NCI-H460 (cell line): ENCODE results near the gene ACE. TPM values are rescaled to one million over a fixed set of nuclear protein-coding genes. Genes with fewer than 3 reads are reported as not detected.

ENCODE experiments used
- DNase-seq: peaks from one replicate; pipeline ENCODE4 v3.0.0-alpha.2; 2016; ENCODE audit warnings: low read depth; ENCODE audit errors: extremely low read depth
- total RNA-seq: library from RNA; depleted of rRNA; stranded (reverse); fragments of >200 nt; shearing (Covaris generic); gene quantifications from 2 replicates; pipeline ENCODE4 v1.2.3, GENCODE V29; 2014

ACE gene
- total RNA-seq, 1 experiment from 2014 or later, result 0.22 TPM

DNA sequence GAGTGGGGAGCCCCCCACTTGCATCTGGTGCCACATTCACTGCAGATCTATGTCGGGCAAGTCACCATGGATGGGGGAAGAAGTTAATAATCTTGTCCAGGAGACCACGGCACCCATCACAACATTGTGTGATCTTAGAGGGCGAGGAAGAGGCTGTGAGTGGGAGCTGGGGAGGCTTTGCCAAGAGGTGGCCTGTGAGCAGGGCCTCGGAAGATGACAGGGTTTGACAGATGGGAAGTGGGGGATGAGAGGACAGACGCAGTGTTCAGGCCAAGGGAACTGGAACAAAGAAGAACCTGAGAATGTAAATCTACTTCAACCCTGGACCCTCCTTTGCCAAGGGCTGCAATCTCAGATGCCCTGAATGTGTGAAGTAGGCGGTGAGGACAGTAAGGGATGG lies 12.4 kb downstream of the ACE start:
- DNase-seq, result no peak

DNA sequence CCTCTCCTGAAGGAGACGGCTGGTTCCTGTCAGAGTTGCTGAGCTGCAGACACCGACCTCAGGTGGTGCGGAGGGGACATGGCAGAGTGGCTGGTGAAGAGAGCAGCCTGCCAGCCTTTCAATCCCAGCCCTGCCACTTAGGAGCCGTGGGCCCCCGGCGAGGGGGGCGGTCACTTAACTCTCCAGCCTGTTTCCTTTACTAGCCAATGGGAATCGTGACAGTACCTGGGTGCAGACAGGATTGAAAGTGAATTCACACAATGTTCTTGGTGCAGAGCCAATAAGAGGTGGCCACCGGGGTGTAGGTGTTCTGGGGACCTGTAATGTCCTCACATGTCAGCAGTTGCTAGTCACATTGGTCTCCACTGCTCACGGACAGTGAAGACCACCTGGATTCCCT lies 13.5 kb downstream of the ACE start:
- no peak for DNase-seq

DNA sequence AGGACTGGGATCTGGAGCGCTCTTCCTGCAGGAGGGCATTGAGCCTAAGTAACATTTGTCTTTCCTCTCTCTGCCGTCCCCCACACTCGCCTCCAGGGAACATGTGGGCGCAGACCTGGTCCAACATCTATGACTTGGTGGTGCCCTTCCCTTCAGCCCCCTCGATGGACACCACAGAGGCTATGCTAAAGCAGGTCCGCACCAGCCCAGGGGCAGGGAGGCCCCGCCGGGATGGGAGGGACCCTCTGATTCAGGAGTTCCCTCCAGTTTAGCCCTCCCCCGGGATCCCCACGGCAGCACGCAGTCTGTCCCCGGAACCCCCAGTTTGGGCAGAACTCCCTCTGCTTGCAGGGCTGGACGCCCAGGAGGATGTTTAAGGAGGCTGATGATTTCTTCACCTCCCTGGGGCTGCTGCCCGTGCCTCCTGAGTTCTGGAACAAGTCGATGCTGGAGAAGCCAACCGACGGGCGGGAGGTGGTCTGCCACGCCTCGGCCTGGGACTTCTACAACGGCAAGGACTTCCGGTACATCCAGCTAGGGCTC lies 14.1 kb downstream of the ACE start:
- no peak for DNase-seq

DNA sequence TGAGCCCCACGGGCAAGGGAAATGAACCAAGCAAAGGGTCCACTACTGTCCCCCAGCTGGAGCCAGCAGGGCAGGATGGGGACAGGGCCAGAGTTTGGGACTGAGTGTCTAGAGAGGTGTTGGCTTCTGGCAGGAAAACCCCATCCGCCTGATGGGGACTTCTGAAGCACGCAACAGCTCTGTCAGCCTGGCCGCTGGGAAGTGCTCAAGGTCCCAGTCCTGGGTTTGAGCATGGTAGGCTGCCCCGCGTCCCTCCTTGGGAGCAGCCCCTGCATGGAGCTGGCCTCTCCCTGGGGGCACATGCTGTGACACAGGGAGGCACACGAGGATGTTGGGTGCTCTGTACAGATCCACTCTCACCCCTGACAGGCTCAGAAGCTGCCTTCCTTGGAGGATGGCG lies 14.6 kb downstream of the ACE start:
- no peak for DNase-seq

- no peak for DNase-seq
These were observed 15.2 kb downstream of the ACE start for GRCh38 chr17:63491977-63492618.

- no peak for DNase-seq
These were observed 16.1 kb downstream of the ACE start for GRCh38 chr17:63492940-63493339.

DNA sequence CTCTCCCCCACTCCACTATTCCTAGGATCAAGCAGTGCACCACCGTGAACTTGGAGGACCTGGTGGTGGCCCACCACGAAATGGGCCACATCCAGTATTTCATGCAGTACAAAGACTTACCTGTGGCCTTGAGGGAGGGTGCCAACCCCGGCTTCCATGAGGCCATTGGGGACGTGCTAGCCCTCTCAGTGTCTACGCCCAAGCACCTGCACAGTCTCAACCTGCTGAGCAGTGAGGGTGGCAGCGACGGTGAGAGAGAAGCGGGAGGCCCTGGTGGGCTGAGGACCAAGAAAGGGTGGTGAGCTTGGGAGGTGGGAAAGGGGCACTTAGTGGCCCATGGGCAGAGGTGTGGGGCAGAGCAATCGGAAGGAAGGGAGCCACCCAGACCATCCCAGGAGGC lies 16.6 kb downstream of the ACE start:
- DNase-seq, result no peak

DNA sequence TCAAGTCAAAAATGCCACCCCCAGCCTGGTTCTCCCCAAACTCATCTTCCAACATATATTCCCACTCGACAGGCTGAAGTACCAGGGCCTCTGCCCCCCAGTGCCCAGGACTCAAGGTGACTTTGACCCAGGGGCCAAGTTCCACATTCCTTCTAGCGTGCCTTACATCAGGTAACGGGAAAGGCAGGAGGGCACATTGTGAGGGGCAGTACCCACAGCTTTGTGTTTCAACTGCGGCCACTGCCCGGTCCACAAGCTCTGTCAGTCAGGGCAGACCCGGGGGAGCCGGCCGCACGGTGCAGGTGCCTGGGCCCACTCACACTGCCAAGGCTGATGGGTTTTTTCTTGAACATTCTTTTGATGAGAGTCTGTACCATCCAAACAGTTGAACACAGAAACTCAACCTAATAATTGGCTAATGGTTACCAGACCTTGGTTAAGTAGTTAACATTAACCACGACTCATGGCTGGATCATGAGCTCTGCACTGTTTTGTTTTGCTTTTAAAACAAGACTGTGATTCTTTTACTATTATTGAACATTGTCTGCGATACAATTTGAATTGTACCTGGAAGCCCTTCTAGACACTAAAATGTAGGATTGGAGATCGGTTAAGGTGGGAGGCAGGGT lies 17.6 kb downstream of the ACE start:
- DNase-seq, result no peak

GRCh38 chr17:63495491-63495890 lies 18.6 kb downstream of the ACE start:
- DNase-seq, result no peak

- DNase-seq, result no peak
These were observed 19.3 kb downstream of the ACE start for GRCh38 chr17:63496177-63496576.

DNA sequence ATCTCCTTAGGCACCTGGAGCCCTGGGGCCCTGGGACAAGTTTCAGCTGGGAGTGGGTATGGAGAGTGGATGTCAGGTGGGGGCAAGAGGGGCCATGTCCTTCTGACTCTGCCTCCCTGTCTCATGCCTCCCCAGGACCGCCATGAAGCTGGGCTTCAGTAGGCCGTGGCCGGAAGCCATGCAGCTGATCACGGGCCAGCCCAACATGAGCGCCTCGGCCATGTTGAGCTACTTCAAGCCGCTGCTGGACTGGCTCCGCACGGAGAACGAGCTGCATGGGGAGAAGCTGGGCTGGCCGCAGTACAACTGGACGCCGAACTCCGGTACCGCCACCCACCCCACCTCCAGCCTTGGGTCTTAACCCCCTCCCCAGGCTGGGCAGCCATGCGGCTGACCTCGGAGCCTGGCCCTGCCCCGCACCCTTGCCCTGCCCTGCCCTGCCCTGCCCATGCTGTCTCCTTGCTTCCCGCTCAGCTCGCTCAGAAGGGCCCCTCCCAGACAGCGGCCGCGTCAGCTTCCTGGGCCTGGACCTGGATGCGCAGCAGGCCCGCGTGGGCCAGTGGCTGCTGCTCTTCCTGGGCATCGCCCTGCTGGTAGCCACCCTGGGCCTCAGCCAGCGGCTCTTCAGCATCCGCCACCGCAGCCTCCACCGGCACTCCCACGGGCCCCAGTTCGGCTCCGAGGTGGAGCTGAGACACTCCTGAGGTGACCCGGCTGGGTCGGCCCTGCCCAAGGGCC lies 20.0 kb downstream of the ACE start:
- DNase-seq, result no peak

DNA sequence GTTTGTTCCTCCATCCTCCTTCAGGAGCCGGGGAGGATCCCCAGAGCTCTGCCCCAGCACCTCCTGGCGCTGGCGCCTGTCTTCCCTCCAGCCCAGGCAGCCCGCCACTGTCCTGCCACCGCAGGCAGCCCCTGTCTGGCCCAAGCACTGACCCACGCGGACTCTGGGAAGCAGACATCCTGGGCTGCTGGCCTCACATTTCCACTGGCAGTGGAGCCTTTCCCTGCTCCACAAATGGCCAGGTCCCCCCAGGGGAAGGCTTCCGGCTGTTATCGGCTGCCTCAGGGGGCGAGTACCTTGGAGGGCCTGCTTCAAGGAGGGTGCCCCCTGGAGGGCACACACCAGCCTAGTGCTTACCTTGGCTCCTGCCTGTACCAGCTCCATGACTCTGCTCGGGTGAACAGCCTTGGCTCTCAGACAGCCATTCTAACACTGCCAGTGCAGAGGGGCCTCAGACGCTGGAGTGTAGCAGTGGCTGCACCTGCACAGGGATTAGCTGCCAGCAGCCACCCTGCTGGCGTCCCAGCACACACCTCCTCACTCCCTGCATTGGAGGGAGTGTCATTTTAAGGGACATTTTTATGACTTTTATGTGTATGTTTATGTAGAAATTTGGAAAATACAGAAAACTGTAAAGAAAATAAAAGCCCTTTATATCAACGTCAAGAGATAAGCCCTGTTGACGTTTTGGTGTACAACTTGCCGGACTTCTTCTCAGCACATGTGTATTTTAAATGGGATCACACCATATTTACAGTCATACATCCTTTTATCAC lies 21.0 kb downstream of the ACE start:
- DNase-seq, result no peak

GRCh38 chr17:63498626-63499195 lies 21.9 kb downstream of the ACE start:
- DNase-seq, result no peak

DNA sequence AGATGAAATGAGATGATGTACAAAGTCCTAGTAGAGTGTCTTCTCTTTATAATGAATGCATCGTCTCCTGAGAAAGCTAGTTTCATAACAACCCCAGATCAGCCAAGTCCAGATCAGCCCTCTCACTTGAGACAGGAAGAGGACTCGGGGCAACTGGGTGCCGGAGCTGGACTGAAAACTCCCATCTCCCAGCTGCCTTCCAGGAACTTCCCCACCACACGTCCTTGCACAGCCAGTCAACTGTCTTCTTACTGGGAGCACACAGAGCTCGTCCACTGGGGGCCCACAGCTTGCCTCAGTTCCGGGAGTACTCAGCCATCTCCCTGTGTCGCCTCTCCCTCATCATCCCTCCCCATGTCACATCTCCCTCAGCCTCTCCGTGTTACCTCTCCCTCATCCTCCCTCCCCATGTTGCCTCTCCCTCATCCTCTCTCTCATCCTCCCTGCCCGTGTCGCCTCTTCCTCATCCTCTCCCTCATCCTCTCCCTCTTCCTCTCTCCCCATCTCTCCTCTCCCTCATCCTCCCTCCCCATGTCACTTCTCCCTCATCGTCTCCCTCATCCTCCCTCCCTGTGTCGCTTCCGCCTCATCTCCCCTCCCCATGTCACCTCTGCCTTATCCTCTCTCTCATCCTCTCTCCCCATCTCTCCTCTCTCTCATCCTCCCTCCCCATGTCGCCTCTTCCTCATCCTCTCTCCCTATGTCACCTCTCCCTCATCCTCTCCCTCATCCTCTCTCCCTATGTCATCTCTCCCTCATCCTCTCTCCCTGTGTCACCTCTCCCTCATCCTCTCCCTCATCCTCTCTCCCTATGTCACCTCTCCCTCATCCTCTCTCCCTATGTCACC lies 23.9 kb downstream of the ACE start:
- DNase-seq, result no peak

GRCh38 chr17:63503341-63503705 lies 26.5 kb downstream of the ACE start:
- DNase-seq, result no peak

- no peak for DNase-seq
These were observed 27.4 kb downstream of the ACE start for GRCh38 chr17:63504261-63504660.

DNA sequence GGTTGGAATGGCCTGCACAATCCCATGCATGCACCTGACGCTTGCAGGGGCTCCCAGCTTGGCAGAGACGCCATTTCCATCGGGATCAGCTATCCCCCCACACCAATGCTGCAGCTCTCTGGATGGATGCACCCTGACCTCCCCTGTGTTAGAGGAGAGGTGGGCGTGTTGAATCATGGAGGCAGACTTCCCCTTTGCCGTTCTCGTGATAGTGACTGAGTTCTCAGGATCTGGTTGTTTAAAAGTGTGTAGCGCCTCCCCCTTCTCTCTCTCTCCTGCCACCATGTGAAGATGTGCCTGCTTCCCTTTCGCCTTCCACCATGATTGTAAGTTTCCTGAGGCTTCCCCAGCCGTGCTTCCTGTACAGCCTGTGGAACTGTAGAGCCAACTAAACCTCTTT lies 28.5 kb downstream of the ACE start:
- DNase-seq, result no peak

GRCh38 chr17:63506627-63507026 lies 29.8 kb downstream of the ACE start:
- no peak for DNase-seq

GRCh38 chr17:63511331-63511730 lies 34.5 kb downstream of the ACE start:
- DNase-seq, result no peak

DNA sequence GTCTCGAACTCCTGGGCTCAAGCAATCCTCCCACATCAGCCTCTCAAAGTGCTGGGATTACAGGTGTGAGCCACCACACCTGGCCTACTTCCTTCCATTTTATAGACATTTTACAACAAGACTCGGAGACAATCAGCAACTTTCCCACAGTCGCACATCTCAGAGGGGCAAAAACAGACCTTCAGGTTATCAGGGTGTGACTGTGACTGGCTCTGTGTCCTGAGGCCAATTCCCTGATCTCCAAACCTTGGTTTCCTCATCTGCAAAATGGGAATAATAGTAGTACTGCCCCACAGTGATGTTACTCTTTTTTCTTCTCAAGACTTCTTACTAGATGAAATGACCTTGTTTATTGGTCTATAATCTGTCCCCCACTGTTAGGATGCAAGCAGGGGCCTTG lies 35.5 kb downstream of the ACE start:
- no peak for DNase-seq
